ENCODE results near the gene TMEM72.

Gene TMEM72

DNA sequence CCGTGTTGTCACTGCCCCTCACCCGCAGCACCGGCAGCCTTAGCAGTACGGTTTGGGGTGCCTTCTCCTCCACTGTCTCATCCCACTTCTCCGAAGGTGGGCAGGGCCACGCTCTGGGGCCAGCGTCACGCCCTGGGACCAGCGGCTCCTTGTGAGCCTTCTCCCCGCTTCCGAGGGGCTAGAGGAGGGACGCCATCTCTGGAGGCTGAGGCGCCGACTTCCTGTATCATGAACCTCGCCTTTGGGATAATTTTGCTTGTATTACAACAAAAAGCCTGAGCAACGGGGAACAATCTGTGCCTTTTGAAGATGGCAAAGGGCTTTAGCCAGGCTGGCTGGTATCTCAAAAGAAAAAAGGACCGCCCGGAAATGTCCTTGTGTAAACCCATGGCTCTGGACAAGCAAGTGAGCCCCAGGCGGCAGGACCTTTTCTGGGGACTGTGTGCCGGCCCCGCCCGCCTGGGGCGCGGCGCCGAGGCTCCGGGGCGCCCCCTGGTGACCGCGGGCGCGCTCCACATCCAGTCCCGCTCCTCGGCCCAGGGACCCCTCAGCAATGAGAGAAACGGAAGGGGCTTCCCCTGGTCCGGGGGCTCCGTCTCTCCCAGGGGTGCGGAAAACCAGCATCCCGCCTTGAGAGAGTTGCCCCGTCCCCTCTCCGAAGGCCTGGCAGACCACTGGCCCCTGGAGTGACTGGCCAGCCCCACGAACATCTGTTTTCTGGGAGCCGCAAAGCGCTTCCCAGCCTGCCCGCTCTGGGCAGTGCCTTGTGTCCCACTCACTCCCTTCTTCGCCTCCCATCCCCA, 63.7 kb downstream of the TMEM72 start:
- no peak overlapping the region for H3K4me3 ChIP-seq (ENCODE audit: low read depth in 1 of 2, low read length in 2 of 2)
- peak overlapping the region; percentile 28; the same call in 1 of the 2 replicates for H3K4me2 ChIP-seq (ENCODE audit: insufficient read depth, low read length)
- no peaks in the 10 kb centered on the region for H3K36me3 ChIP-seq (ENCODE audit: insufficient read depth, low read length)
- peak; percentile 92 for ATAC-seq (ENCODE audit: insufficient read depth, low read depth)
- H2AFZ ChIP-seq (ENCODE audit: low read depth, low read length), result peak overlapping the region; percentile 36; the same call in 1 of the 2 replicates
- no peak overlapping the region for H3K9ac ChIP-seq (ENCODE audit: low read depth, low read length)
- DNase-seq, result peak; percentile 61
- TF ChIP-seq CTCF (IDR thresholded peaks at IDR 0.05; ENCODE audit: borderline replicate concordance, extremely low read depth, low read length, poor library complexity, severe bottlenecking), result peak; percentile 79
- no peak for TF ChIP-seq EZH2 (IDR thresholded peaks at IDR 0.05; ENCODE audit: borderline replicate concordance, low read depth, low read length, severe bottlenecking)
- H4K20me1 ChIP-seq (ENCODE audit: insufficient read depth, low read length), result no peaks in the 10 kb centered on the region
- H3K27me3 ChIP-seq (ENCODE audit: insufficient read depth, low read length, poor library complexity), result no peaks in the 10 kb centered on the region
- no peaks in the 10 kb centered on the region for H3K9me3 ChIP-seq (ENCODE audit: insufficient read depth, low read length, severe bottlenecking)
- H3K4me1 ChIP-seq (ENCODE audit: insufficient read depth, low read length), result peaks cover 29% of the 10 kb centered on the region
- no peaks in the 10 kb centered on the region for H3K79me2 ChIP-seq (ENCODE audit: insufficient read depth, low read length)
- no peak overlapping the region for H3K27ac ChIP-seq (ENCODE audit: low read length)

DNA sequence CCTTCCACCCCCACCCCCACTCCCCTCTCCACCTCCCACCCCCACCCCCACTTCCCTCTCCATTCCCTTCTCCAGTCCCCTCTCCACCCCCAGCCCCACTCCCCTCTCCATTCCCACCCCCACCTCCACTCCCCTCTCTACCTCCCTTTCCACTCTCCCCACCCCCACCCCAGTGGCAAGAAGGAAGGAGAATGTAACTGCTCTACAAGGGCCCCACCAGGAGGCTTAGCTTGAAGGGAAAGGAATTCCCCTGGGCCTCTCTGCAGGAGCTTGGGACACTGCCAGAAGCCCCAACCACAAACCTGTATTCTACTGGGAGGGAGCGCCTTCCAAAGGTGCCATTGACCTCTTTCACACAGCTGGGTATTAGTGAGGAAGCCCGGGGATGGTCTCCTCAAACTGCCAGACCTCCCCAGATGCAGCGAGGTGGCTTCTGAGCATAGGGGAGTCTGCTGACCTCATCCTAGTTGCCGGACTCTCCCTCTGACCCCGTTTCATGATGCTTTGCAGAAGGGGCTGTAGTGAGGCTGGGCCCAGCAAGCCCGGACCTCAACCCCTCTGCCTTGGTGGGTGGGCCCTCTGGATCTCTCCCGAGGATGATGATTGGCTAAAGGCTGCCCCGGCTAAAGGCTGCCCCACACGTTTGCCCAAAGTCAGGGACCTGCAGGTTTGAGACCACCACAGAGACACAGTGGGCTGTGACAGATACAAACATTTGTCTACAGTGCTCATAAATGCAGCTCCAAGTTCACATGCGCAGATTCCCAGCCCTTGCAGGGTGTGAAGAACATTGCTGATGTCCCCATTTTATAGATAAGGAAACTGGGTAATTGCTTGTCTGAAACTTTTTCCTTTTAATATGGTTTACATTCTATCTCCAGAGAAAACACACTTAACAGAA, 64.5 kb downstream of the TMEM72 start:
- peak; percentile 63 for DNase-seq
- no peak overlapping the region for H3K4me3 ChIP-seq (ENCODE audit: low read depth in 1 of 2, low read length in 2 of 2)
- peak; percentile 42 for ATAC-seq (ENCODE audit: insufficient read depth, low read depth)
- H3K4me2 ChIP-seq (ENCODE audit: insufficient read depth, low read length), result no peak overlapping the region
- H3K9me3 ChIP-seq (ENCODE audit: insufficient read depth, low read length, severe bottlenecking), result no peaks in the 10 kb centered on the region
- no peaks in the 10 kb centered on the region for H3K79me2 ChIP-seq (ENCODE audit: insufficient read depth, low read length)
- TF ChIP-seq CTCF (IDR thresholded peaks at IDR 0.05; ENCODE audit: borderline replicate concordance, extremely low read depth, low read length, poor library complexity, severe bottlenecking) (peak; percentile 10), EZH2 (IDR thresholded peaks at IDR 0.05; ENCODE audit: borderline replicate concordance, low read depth, low read length, severe bottlenecking) (no peak)
- H3K27ac ChIP-seq (ENCODE audit: low read length), result 0 out of 2 replicates have a peak overlapping the region, but pooled peaks have one; percentile 22
- H3K4me1 ChIP-seq (ENCODE audit: insufficient read depth, low read length), result peaks cover 29% of the 10 kb centered on the region
- H3K9ac ChIP-seq (ENCODE audit: low read depth, low read length), result no peak overlapping the region
- no peaks in the 10 kb centered on the region for H3K27me3 ChIP-seq (ENCODE audit: insufficient read depth, low read length, poor library complexity)
- no peaks in the 10 kb centered on the region for H3K36me3 ChIP-seq (ENCODE audit: insufficient read depth, low read length)
- H2AFZ ChIP-seq (ENCODE audit: low read depth, low read length), result no peak overlapping the region
- H4K20me1 ChIP-seq (ENCODE audit: insufficient read depth, low read length), result no peaks in the 10 kb centered on the region

DNA sequence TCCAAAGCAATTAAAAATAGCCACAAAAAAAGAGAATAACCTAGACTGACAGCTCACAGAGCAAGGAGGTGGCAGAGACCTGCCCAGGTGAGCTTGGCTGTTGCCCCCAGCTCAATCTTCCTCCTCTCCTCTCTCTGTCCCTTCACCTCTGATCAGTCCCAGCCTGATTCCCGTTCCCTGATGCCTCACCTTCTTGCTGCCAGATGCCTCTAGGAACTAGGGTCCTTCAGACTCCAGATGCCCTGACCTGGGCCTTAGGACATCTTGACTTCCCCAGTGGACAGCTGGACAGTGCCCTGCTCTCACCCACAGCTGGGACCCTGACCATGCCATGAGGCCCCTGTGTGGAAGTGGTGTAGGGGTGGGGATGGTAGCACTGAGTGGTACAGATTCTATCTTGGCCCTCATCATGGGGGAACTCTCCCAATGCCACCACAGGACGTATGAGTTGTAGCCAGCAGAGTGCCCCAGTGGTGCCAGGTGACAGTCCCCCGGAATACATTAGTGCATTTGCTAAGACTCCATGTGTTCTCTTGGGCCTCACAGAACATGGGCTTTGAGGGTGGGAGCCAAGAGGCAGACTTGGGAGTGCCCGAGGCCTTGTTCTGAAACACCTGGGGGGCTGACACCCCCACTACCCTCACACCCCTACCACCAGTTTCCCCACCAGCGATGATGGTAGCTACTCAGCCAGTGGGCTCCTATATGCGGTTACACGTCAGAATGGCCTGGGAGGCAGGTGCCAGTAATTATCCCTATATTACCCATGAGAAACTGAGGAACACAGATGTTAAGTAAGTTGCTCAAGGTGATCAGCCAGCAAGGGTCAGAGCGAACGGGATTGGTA, 65.4 kb downstream of the TMEM72 start:
- TF ChIP-seq CTCF (IDR thresholded peaks at IDR 0.05; ENCODE audit: borderline replicate concordance, extremely low read depth, low read length, poor library complexity, severe bottlenecking), result no peak
- TF ChIP-seq EZH2 (IDR thresholded peaks at IDR 0.05; ENCODE audit: borderline replicate concordance, low read depth, low read length, severe bottlenecking), result no peak
- H3K27me3 ChIP-seq (ENCODE audit: insufficient read depth, low read length, poor library complexity), result no peaks in the 10 kb centered on the region
- no peaks in the 10 kb centered on the region for H3K9me3 ChIP-seq (ENCODE audit: insufficient read depth, low read length, severe bottlenecking)
- no peak for DNase-seq
- no peaks in the 10 kb centered on the region for H3K79me2 ChIP-seq (ENCODE audit: insufficient read depth, low read length)
- H2AFZ ChIP-seq (ENCODE audit: low read depth, low read length), result no peak overlapping the region
- peaks cover 29% of the 10 kb centered on the region for H3K4me1 ChIP-seq (ENCODE audit: insufficient read depth, low read length)
- H4K20me1 ChIP-seq (ENCODE audit: insufficient read depth, low read length), result no peaks in the 10 kb centered on the region
- H3K4me3 ChIP-seq (ENCODE audit: low read depth in 1 of 2, low read length in 2 of 2), result no peak overlapping the region
- no peak overlapping the region for H3K9ac ChIP-seq (ENCODE audit: low read depth, low read length)
- no peak for ATAC-seq (ENCODE audit: insufficient read depth, low read depth)
- no peaks in the 10 kb centered on the region for H3K36me3 ChIP-seq (ENCODE audit: insufficient read depth, low read length)
- no peak overlapping the region for H3K4me2 ChIP-seq (ENCODE audit: insufficient read depth, low read length)
- H3K27ac ChIP-seq (ENCODE audit: low read length), result 0 out of 2 replicates have a peak overlapping the region, but pooled peaks have one; percentile 1

Data from DND-41 (cell line).